Activated T-helper 1 cell treated with anti-CD3 and anti-CD28 coated beads, Interleukin-2, amount 50 U/mL, for 16 hours (primary cell): Measurements from ENCODE around the gene E2F2.

Experiments
- DNase-seq, 2 donors: peaks; one replicate each; pipeline ENCODE4 v3.0.0-alpha.2; 2020; ENCODE audit warnings: low read depth in 1 of 2, low spot score in 1 of 2

Gene E2F2

GRCh38 chr1:23485002-23485332, 46.1 kb downstream of the E2F2 start:
- no peak for DNase-seq

DNA sequence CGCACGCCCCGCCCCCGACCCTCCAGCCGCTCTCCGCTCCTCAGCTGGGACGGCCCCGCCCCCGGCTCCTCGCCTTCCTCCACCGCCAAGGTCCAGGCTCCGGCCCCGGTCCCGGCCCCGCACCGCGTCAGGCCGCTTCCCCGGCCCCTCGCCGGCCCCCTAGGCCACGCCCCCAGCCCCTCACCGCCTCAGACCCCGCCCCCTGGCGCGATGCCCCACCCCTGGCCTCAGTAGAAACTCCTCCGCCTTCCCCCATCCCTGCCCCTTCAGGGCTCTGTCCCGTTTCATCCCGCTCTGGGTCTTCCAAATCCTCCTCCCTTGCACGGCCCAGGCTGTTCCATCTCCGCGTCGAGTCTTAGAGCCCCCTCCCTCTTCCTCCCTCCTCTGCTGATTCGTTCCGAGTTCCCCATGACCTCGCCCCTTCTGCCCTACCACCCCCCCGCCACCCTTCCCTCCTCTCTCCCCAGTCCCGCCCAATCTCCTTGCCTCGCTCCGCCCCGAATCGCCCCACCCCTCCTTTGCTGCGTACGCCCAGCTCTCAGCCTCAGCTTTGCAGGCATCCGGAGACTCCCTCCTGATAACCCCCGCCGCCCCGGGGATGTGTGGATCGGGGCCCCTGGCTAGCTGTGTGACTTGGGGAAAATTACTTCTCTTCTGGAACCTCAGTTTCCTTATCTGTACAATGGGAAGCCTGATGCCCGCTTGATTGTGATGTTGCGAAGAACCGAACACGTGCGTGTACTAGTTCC, 46.6 kb downstream of the E2F2 start:
- peak; percentile 83 to 89 for DNase-seq

DNA sequence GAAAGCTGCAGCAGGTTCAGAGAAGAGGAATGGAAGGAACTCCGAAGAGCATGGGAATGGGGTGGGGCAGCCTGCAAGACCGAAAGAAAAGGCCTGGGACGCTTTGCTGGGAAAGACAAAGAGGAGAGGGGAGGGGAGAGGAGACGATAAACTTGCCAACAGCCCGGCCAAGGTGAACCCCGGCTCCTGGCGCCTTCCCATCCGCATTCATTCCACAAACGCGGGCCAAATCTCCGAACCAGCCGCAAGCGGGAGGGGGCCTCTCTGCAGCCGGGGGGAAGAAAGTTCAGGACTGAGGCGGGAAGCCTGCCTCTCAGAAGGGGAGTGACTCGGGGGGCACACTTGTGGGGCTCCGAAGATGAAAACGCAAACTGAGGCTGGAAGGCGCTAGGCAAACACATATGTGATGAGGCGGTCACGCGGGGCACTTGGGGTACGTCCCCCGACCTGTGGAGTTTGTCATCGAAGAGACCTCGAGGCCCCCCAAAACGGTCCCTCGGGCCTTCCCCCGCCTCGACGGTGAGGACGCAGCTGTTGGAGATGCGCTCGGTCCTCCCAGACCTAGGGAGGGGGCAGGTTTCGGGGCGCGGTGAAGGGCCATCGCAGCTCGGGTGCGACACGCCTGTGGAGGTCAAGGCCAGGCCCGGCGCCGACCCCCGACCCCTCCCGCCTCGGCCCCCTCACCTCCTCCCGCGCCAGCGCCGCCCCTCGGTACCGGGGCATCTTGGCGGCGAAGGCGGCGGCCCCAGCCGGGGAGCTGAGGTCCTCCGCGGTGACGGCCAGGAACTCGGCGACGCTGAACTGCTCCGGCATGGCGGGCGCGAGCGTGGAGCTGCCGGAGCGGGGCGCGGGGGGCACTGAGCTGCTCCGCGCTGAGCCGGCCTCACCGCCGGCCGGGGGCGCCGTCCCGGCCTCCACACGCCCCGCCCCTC, 47.4 kb downstream of the E2F2 start, which contains the start of gene ASAP3:
TSS of gene ASAP3 (minus strand) at position 859 of the 932 bp plus-strand sequence. CDS start at position 813, 46 bp downstream.
- peak in 1 of 2 donors; percentile 4 for DNase-seq

DNA sequence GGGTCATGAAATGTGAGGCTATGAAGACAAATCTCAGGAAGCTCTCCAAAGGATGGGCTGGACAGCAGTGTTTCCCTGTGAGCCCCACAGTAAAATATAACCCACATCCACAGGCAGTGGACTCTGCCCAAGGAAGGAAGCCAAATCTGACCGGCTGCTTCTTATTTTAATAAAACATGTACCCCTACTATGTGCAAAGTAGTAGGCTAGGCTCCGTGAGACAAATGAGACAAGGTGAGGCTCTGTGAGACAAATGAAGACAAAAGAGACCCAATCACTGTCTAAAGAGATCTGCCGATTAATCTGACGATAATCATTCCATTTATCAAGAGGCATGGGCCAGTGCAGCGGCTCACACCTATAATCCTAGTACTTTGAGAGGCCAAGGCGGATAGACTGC, 49.1 kb downstream of the E2F2 start:
- DNase-seq = no peak

GRCh38 chr1:23481026-23481597, 49.9 kb downstream of the E2F2 start:
- no peak for DNase-seq

- no peak for DNase-seq
These were observed 50.6 kb downstream of the E2F2 start for GRCh38 chr1:23480187-23481025.

GRCh38 chr1:23479666-23479941, 51.4 kb downstream of the E2F2 start:
- DNase-seq = no peak

DNA sequence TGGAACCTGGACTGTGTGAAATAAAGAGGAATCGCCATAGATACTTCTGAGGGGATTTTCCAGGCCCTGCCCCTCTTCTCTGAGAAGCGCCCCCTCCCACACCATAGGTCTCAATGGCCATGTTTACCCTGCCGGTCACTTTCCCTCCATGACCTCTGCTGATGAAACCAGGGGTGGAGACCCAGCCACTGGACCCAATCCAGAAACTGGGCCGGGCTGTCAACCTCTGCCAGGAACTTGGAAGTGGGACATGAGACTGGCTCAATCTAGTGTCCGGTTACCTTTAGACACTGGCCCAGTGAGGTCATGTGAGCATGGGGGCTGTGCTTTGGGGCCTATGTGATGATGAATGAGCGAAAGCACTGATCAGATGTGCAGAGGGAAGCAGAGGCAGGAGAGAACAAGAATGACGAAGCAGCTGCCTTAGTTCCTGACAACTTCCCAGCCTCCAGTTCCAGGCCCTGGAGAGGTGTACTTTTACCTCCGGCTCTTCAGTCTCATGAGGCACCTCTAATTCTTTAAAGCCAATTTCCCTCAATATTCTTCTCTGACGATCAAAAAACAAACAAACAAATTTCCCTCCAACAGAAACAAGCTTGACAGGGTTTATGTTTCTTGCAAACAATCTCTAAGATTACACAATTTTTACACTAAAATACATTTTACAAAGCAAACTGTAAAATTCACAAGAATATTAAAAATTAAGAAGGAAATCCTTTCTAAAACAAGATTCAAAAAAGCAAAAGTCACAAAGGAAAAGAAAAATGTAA, 52.0 kb downstream of the E2F2 start:
- no peak for DNase-seq

DNA sequence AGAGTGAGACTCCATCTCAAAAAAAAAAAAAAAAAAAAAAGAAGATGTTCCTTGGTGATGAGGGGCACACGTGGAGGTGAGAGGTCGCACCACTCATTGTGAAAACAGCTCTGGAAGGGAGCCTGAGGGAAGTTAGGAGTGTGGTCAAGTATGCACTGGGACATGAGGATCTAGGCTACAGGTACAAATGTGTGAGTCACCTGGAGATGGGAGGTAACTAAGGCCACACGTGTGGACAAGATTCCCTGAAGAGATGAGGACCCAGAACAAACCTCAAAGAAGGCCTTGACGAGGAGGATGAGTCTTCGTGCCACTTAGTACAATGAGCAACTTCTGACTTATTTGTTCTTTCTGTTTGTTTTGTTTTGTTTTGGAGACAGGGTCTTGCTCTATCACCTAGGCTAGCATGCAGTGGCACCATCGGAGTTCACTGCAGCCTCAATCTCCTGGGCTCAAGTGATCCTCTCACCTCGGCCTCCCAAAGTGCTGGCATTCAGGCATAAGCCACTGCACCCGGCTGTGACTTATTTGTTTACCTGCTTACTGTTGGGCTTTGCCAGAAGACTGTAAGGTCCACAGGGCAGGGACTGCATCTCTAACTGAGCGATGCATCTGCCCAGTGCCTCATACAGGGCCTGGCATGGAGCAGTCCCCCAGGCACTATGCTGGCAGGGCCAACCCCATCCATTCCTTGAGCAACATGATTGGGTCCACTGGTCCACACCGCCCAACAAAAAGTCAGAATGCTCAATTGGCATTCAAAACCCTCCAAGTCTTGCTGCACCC, 53.5 kb downstream of the E2F2 start:
- DNase-seq = no peak

- DNase-seq = no peak
These were observed 55.4 kb downstream of the E2F2 start for GRCh38 chr1:23475641-23476040.

DNA sequence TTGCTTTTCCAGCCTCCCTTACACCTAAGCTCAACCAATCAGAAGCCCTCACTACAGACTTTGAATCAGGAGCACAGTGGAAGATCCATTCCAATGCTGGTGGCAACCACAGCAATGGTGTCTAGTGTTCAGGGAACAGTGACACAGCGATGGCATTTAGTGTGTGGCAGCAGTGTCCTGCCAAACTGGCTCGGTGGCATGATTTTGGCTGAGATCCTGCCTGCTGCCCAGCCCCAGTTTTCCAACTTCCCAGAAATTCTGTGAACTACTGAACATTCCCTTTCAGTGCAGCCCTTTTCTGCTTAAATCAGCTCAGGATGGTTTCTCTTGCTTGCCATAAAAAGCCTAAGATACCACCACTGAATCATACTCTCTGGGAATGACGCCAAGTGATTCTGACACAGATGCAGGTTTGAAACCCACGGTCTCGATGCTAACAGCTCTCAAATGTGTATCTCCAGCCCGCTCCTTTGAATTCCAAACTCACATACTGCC, 55.9 kb downstream of the E2F2 start:
- DNase-seq = no peak

DNA sequence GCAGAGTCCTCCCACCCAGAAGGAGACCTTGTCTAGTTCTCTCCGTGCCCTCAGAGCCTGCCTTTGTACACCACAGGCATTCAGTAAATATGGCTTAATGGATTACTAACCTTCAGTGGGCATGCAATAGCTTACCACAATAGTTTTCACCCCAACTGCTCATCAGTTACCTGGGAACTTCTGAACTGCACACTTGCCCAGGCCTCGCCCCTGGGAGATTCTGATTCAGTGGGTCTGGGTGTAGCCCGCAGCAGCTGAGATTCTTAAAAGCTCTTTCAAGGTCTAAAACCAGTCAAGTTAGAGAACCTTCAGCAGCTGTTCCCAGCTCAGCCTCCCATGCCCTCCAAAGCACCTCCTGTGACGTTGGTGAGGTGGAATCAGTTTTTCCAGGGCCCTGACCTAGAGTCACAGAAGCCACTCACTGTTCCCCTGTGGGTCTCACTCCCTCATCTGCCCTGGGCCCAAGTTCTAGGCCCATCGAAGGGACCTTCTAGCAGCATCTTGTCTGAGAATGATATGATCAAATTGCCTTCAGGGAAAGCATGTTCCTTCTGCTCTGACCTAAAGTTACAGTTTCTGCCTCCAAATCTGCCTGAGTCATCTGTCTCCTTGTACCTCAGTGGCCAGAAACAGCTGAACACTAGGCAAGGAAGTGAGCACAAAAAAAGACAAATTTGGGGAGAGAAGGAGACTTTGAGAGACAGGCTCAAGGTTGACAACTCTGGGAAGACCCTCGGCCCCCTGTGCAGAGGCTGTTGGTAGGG, 57.8 kb downstream of the E2F2 start:
- DNase-seq = no peak

DNA sequence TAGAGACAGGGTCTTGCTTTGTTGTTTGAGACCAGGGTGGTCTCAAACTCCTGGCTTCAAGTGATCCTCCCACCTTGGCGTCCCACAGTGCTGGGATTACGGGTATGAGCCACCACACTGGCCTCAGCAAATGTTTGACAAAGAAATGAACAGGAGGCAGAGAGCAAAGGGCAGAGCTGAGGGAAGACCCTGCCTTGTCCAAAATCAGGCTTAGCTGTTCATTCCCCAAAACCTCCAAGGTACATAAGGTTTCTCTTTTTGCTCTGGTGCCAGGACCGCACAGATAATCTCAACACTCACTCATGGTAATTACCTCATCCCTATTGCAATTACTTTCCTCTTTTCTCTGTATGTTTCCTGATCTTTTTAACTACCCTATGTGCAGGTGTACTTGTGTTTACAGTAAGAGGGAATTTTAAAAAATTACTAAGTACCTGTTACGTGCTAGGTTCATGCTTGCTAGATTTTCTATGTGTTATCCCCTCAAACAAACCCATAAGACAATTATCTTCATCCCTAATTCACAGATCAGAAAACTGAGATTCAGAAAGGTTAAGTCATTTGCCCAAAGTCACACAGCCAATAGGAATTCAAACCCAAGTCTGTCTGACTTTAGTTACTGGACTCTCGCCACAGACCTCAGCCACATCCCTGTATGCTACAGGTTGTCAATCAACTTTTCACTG, 58.5 kb downstream of the E2F2 start:
- DNase-seq = no peak

DNA sequence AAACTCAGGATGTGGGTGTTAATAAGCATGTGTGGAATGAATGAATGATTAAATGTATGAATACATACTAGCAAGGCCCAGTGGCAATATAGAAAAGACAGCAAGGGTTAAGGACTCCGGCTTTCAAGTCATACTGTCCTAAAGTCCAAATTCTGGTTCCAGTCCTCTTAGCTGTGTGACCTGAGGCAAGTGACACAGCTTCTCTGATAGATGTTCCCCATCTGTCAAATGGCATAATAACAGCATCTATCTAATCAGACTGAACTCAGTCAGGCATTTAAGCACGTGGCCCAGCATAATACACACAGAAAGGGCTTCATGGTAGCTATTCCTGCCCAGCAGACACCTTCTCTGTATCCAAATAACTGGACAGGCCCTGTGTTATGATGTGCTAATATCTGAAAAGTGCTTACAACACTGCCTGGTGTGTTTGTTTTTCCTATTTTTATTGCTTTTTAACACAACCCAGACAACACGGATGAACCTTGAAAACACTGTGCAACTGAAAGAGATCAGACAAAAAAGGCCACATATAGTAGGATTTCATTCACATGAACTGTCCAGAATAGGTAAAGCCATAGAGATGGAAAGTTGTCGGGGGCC, 59.5 kb downstream of the E2F2 start:
- DNase-seq = no peak

GRCh38 chr1:23470282-23471070, 60.6 kb downstream of the E2F2 start:
- no peak for DNase-seq

GRCh38 chr1:23469372-23469982, 61.6 kb downstream of the E2F2 start:
- no peak for DNase-seq
